HG02870 (cell line): ENCODE data around the gene TAGLN.
"Not testable (repeated sequence)": the region's sequence is repeated elsewhere in the genome, so short reads cannot be mapped to it uniquely, and the experiment has no call there.

ENCODE experiments used
- ATAC-seq: cut with Tn5 transposase; IDR thresholded peaks from one replicate; pipeline ENCODE4 v1.9.1; 2021; ENCODE audit warnings: mild to moderate bottlenecking, moderate library complexity; ENCODE audit not compliant: unreplicated experiment

TAGLN gene

DNA sequence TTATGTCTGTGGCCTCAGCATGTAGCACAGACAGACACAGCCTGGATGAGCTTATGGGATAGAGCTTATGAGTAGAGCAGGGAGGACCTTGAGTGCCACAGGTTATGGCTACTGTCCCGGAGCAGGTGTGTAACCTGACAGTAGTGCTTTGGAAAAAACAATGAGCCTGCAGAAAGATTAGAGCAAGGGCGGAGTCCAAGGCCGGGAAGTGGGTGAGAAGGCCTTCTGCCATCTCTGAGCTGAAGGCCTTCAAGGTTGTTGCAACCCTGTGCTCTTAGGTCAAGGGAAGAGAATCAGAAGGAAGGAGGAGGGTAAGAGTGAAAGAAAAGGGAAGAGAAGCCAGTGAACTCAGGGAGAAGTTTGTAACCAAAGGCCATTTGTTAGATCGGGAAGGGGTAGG, 3.9 kb upstream of the TAGLN start:
- ATAC-seq: no peak

DNA sequence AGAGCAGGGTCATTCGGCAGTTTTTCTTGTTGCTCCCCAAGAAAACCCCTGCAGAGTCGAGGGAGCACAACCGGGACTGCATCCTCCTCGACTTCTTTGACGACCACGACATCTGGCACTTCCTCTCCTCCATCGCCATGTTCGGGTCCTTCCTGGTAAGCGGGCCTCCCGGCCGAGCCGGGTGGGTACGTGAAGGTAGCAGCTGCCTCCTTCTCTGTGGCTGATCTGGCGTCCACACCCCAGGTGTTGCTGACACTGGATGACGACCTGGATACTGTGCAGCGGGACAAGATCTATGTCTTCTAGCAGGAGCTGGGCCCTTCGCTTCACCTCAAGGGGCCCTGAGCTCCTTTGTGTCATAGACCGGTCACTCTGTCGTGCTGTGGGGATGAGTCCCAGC, 3.4 kb upstream of the TAGLN start:
- ATAC-seq: no peak

DNA sequence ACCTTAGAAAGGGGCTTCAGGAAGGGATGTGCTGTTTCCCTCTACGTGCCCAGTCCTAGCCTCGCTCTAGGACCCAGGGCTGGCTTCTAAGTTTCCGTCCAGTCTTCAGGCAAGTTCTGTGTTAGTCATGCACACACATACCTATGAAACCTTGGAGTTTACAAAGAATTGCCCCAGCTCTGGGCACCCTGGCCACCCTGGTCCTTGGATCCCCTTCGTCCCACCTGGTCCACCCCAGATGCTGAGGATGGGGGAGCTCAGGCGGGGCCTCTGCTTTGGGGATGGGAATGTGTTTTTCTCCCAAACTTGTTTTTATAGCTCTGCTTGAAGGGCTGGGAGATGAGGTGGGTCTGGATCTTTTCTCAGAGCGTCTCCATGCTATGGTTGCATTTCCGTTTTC, 2.2 kb upstream of the TAGLN start:
- no peak for ATAC-seq

DNA sequence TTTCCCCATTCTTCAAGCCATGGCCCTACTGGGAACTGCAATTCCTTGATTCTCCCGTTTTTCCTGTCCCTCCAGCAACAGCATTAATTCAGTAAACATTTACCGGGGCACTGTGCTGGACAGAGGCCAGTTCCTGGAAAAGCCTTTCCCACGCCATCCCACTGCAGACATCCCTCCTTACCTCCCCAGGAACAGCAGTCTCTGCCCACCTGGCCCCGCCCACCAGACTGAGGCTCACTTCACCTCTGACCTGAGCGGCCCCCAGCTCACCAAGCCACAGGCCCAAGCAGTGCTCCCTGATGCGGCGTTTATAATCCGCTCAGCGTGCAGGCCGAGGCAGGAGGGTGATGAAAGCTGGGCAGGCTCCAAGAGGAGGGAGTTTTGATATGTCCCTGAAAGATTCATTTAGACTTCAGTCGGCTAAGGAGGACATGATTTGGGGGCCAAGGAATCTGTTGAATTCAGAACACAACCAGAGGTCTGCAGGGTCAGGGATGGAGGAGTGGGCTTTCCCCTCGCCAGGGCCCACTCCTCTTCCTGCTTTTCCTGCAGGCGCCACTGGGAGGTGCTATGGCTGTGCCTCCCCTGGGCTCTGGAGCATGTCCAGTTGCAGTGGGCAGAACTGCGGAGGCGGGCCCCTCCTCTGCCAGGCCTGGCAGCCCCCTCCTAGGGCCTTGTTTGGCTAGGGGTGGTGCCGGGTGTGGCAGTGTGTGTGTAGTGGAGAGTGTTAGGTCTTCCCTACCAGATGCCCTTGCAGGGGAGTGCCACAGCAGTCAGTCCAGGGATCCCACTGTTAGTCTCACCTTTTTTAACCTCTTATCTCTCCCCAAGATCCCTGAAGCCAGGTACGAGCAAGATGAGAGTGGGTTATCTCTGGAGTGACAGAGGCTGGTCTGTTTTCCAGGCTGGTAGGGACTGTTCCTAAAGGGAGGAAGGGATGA, 1.4 kb upstream of the TAGLN start:
- ATAC-seq: no peak

DNA sequence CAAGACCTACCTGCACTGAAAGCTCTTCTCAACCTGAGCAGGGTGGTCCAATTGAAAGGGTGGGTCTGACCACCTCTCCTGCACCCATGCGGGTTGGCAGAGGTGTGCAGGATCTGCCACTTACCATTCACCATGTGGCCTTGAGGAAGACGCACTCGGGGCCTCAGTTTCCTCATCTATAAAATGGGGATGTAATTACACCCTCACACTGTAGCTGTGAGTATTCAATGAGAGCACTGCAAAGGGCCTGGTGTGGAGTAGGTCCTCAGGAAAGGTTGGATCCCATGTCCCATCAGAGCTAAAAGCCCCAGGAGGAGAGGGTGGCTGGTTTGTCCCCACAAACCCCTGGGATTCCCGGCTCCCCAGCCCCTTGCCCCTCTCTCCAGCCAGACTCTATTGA, 557 bp upstream of the TAGLN start:
- ATAC-seq: no peak

DNA sequence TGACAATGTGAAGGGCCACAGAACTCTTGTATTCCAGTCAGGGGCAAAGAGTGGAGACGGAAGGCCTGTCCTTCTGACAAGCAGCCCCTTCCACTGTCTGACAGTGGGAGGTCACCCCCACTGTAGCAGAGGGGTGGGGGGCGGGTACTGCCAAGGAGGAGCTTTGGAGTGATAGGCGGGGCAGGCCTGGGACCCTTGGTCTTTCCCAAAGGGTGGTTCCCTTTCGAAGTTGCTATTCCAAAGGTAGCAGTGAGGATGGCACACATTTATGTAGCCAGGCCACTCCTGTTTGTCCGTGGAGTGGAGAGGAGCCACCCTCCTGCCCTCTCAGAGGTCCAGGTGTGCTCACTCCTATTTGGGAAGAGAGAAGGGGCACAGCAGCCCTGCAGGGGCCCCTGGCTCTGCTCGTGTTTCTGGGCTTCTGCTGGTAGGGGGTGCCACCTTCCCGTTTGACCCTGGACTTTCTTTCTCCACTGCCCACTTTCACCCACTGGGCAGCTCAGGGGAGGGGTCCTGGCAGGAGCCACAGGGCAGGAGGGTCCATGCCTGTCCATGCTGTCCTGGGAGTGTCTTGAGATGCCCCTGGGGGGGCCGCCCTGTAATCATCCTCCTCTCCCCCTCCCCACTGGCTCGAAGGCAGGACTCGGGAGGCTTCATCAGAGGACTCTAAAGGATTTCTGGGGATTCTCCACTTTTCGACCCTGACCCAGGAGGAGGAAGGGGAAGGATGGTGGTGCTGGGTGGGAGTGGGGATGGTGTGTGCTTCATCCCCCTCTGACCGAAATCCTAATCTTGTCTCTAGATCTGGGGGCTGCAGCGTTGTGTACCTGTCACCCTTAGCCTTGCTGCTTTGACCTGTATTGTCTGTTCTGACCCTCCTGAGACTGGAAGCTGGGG, 994 bp downstream of the TAGLN start:
- no peak for ATAC-seq

DNA sequence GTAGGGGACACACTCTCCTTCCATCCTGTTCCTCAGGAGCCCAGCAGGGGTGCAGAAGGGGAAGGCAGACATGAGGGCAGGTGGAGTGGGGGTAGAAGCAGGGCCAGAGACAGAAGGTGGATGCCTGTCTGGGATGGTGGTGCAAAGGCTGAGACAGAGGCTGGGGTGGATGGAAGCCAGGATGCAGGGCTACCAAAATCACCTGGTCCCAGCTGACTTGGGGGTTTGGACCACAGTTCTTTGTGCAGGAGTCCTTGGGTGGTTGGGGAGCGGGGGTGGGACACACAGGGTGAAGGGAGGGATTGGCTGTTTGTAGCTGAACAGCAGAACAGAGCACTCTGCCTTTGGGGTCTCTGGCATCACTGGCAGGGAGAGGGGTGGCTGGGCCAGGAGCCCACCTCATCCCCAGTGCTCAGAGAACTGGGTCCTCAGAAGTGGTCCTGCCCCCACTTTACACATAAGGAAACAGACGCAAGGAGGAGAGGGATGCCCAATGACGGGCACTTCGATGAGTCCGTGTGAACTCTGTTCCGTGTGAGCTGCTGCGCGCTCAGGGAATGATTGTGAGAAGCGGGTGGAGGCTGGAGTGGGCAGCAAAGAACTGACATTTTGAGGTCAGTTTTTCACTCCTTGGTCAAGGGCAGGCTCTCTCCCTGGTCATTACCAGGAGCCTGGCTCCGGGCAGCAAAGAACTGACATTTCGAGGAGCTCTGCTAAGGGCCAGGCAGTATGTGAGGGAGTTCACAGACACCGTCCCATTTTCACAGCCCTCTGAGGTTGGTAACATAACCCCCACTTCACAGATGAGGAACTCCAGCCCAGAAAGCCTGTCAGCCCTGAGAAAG, 1.9 kb downstream of the TAGLN start:
- ATAC-seq: no peak

DNA sequence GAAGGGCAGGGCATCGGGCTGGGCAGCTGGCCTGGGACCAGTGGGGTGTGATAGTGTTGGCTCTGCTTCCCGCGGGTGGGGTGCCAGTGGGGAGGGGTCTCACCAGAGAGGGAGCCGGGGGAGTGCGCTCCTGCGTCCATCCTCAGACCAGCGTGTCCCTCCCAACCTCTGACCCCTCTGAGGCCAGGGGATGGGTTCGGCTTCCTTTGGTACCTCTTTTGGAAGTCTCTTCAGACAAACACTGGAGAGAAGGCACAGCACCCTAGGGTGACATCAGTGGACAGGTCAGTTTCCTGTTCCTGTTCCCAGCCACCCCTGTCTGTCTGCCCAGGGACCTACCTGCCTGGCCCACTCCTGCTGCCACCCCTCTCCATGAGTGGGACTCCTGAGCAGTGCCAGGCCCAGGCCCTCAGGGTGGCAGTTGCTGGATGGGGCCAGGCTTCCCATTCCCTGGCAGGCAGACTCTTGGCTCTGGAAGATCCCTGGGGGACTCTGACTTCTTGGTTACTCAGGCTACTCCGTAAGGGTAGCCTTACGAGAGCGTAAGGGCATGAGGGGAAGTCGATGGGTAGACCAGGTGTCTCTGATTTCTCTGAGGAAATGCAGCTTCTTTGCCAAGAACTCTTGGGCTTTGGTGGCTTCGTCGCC, 2.6 kb downstream of the TAGLN start:
- ATAC-seq: no peak

DNA sequence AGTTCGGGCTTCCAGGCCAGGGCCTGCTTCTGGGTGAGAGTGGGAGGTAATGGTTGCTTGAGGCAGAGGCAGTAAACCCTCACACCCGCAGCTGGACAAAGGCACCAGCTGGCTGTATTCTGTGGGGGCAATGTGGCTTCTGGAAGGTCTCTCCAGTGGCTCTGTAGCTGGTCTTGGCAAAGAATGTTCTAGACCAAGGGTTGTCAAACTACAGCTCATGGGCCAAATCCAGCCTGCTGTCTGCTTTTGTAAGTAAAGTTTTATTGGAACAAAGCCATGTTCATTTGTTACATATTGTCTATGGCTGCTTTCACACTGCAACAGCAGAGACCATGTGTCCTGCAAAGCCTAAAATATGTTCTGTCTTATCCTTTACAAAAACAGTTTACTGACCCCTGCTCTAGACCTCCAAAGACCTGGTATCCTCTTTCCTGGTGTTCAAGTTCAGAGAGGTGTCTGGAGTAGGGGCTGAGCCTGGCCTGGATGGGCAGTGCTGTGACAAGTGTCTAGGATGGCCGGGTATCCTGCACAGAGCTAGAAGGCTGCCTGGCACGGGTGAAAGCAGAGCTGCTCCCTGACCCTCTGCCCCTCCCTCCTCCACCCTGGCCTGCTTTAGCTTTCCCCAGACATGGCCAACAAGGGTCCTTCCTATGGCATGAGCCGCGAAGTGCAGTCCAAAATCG, 3.4 kb downstream of the TAGLN start:
- ATAC-seq: no peak

DNA sequence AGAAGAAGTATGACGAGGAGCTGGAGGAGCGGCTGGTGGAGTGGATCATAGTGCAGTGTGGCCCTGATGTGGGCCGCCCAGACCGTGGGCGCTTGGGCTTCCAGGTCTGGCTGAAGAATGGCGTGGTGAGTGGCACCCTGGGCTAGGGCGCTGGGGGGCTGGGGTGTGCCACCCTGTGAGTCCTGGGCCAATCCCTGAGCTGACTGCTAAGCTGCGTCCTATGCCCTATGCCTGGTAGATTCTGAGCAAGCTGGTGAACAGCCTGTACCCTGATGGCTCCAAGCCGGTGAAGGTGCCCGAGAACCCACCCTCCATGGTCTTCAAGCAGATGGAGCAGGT, 3.9 kb downstream of the TAGLN start:
- ATAC-seq: no peak

DNA sequence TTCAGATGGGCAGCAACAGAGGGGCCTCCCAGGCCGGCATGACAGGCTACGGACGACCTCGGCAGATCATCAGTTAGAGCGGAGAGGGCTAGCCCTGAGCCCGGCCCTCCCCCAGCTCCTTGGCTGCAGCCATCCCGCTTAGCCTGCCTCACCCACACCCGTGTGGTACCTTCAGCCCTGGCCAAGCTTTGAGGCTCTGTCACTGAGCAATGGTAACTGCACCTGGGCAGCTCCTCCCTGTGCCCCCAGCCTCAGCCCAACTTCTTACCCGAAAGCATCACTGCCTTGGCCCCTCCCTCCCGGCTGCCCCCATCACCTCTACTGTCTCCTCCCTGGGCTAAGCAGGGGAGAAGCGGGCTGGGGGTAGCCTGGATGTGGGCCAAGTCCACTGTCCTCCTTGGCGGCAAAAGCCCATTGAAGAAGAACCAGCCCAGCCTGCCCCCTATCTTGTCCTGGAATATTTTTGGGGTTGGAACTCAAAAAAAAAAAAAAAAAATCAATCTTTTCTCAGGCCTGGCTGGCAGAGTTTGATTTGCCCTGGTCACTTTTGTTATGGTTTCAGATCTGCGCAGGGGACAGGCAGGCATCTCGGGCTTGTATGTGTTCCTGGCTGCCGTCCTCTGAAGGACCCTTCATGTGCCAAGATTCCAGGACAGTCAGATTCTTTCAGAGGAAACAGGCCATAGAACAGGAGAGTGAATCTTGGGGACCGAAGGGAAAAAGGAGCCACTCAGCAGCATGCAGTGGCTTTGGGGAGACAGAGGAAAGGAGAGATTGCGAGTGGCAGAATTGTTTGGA, 5.3 kb downstream of the TAGLN start:
- ATAC-seq: no peak

DNA sequence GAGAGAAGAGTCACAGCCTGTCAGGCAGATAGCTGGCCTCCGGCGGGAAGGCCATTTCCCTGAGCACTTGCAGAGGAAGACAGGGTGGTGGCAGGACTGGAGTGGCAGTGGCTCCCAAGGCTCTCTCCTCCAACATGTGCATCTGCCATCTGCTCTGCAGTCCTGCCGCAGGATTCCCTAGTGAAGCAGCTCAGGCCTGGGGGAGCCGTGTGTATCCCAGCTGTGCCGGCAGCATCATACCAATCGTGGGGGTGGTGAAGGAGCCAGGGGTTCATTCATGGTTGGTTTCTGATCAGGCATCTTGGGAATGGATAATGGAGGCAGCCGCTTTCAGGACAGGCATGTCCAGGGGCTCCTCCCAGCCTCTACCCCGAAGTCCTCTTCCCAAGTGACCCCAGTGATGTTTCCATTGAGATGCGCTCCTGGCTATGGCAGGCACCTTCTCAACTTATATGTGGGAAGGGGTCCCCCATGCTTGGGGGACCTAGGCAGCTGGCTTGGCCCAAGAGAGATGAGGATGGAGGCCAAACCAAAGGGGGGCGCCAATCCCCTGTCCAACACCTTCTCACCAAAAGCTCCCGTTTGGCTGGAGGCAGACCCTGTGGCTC, 6.1 kb downstream of the TAGLN start:
- no peak for ATAC-seq

DNA sequence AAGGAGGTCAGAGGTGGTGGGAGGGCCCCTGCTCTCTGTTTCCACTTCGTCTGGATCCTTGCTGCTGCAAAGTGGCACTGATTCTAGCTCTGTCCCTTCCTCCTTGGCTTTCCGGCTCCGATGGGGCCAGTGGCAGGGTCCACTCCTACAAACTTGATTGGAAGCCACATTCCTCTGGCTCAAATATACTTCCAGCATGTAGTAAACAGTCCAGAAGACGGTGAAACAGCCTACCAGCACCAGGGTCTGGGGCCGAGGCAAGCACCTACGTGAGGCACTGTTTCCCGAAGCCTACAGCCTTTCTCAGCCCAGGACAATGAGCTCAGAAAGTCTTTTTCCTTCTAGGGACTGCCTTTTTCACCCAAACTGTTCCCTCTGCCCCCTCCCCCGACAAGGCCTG, 6.9 kb downstream of the TAGLN start:
- ATAC-seq: not testable (repeated sequence)

DNA sequence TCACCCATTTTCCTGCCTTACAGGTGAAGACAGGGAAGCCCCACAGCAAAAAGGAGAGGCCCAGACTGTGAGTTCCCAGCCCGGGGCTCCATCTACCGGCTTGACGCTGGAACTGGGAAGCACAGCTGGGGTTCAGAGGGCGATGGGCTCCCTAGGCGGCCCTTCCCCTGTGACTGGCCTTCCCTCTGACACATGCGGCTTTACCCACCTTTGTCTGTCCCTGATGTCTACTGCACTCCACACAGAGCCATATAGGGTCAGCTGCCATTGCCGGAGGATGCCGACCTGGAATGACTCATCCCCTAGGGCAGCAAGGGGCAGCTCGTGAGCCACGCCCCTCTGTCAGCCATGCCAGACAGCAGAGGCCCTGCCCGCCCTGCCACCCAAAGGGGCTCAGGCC, 7.7 kb downstream of the TAGLN start:
- ATAC-seq: not testable (repeated sequence)

DNA sequence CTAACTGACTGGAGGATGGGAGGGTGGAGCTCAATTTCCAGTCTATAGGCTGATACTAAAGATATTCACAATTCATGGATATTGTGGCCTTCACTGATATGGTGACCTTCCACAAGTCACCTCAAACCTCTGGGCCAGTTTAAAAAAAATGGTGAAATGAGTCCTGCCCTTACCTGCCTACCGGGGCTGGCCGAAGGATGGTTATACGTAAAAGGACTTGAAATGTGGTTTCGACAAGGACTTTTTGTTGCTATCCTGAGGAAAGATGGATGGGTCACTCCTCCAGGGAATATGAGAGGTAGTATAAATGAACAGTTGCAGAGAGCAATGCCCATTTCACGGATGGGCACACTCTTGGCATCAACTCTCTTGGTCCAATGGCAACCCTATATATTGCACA, 8.3 kb downstream of the TAGLN start:
- not testable (repeated sequence) for ATAC-seq

DNA sequence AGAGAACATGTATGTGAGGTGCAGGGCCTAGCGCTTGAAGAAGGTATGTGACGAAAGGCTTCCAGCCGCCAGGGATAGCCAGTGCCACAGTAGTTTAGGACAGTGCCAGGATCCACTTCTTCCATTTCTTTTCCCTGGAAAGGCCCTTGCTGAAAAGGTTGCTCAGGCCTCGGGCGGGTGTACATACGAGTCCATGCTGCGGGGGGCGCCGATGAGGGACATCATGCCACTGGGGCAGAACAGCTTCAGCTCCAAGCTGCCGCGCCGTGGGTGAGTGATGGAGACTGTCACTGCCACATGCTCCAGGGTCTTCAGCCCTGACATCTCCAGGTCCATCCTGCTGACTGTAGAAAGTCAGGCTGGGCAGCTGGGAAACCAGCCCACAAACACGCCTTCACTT, 9.5 kb downstream of the TAGLN start:
- ATAC-seq: not testable (repeated sequence)

DNA sequence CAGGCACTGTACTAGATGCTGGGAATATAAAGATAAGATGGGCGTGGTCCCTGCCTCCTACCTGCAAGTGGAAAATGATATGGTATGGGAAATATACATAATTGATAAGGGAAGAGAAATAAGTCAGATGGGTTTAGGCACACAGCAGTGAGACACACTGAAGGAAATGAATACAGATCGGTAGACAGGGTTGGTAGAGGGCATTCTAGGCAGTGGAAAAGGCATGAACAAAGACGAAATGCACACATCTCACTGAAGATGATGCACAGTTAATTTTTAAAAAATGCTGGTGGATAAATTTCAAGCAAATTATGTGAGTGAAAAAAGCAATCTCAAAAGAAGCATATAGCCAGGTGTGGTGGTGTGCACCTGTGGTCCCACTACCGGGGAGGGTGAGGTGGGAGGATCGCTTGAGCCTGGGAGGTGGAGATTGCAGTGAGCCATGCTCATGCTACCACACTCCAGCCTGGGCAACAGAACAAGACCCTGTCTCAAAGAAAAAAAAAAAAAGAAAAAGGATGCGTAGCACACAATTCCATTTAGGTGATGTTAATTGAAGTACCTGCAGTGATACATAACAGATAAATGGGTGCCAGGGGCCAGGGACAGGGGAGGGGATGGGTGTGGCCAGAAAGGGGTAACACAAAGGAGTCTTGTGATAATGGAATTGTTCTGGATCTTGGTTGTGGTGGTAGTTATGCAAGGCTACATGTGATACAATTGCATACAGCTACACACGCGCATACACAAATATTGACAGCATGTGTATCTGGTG, 10.4 kb downstream of the TAGLN start:
- ATAC-seq: not testable (repeated sequence)

DNA sequence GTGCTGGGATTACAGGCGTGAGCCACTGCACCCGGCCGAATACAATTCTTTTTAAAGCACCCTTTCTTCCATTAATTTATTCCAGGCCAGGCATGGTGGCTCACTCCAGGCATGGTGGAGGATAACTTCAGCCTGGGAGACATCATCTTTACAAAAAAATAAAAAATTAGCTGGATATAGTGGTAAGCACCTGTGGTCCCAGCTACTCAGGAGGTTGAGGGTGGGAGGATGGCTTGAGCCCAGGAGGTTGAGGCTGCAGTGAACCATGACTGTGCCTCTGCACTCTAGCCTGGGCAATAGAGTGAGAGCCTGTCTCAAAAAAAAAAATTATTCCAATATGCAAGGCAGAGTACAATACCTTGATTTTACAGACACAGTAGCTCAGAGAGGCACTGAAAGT, 11.4 kb downstream of the TAGLN start:
- ATAC-seq: no peak
